Aortic smooth muscle cell (primary cell): ENCODE data around the gene ZBTB45. TPM values are rescaled to one million over a fixed set of nuclear protein-coding genes. Genes with fewer than 3 reads are reported as not detected.

ENCODE experiments used
- total RNA-seq: library from RNA; depleted of rRNA; stranded (reverse); fragments of >200 nt; gene quantifications from 2 replicates; pipeline ENCODE4 v1.2.3, GENCODE V29; 2014

Gene ZBTB45
- total RNA-seq, result 5.7 and 5.8 TPM in 2 replicates

GRCh38 chr19:58519355-58520256 is at the start of gene ZBTB45:
TSS of gene ZBTB45 (minus strand) at chr19:58519810. CDS start at chr19:58517673, 2,137 bp downstream.

GRCh38 chr19:58558066-58558622 is 38.5 kb upstream of the ZBTB45 start, which contains the start of gene UBE2M:
TSS of gene UBE2M (minus strand) at chr19:58558611. CDS start at chr19:58558381, 230 bp downstream.

GRCh38 chr19:58554494-58555368 is 35.1 kb upstream of the ZBTB45 start, which contains the start of gene CHMP2A:
TSS of gene CHMP2A (minus strand) at chr19:58555105. CDS start at chr19:58554212, 893 bp downstream.

GRCh38 chr19:58543826-58544590 is 24.4 kb upstream of the ZBTB45 start, which contains the start of gene TRIM28:
TSS of gene TRIM28 (plus strand) at chr19:58544064. CDS start at chr19:58544758, 694 bp downstream.

GRCh38 chr19:58511353-58512208 is 8.0 kb downstream of the ZBTB45 start, which contains the start of gene SLC27A5:
TSS of gene SLC27A5 (minus strand) at chr19:58511992. CDS start at chr19:58511955, 37 bp downstream.

GRCh38 chr19:58475714-58476497 is 43.7 kb downstream of the ZBTB45 start, which contains the start of gene ZNF446:
TSS of gene ZNF446 (plus strand) at chr19:58476352. CDS start at chr19:58477219, 867 bp downstream.

GRCh38 chr19:58466760-58467589 is 52.6 kb downstream of the ZBTB45 start, which contains the start of gene ZNF324:
TSS of gene ZNF324 (plus strand) at chr19:58467080. CDS start at chr19:58469186, 2,106 bp downstream.

Other genes starting within 250 kb of the ZBTB45 start
- 2.9 and 3.3 TPM in 2 replicates for gene ZNF8, start 240.9 kb downstream of the ZBTB45 start, total RNA-seq
- gene ERVK3-1, start 214.4 kb downstream of the ZBTB45 start, total RNA-seq, result 37.9 and 40.6 TPM in 2 replicates
- 1.8 and 2.2 TPM in 2 replicates for gene ZSCAN22, start 192.8 kb downstream of the ZBTB45 start, total RNA-seq
- 3.6 and 7.1 TPM in 2 replicates for gene A1BG, start 166.3 kb downstream of the ZBTB45 start, total RNA-seq
- 0.53 and 0.68 TPM in 2 replicates for gene ZNF497, start 157.1 kb downstream of the ZBTB45 start, total RNA-seq
- 1.1 and 1.3 TPM in 2 replicates for gene ZNF837, start 138.8 kb downstream of the ZBTB45 start, total RNA-seq
- gene RPS5, start 132.5 kb downstream of the ZBTB45 start, total RNA-seq, result 1,860 and 2,343 TPM in 2 replicates
- 0.12 and 0.26 TPM in 2 replicates for gene RNF225, start 124.2 kb downstream of the ZBTB45 start, total RNA-seq
- 12.3 and 17.6 TPM in 2 replicates for gene ZNF584, start 111.2 kb downstream of the ZBTB45 start, total RNA-seq
- gene ZNF132, start 79.7 kb downstream of the ZBTB45 start, total RNA-seq, result 9.5 and 10.3 TPM in 2 replicates
- 7.8 and 10.8 TPM in 2 replicates for gene ZNF324B, start 68.2 kb downstream of the ZBTB45 start, total RNA-seq
- gene ZNF324, start 52.7 kb downstream of the ZBTB45 start, total RNA-seq, result 9.6 and 13.6 TPM in 2 replicates
- 5.3 and 6.2 TPM in 2 replicates for gene ZNF446, start 43.5 kb downstream of the ZBTB45 start, total RNA-seq
- gene SLC27A5, start 7.8 kb downstream of the ZBTB45 start, total RNA-seq, result 12.5 and 14.5 TPM in 2 replicates
- gene TRIM28, start 24.3 kb upstream of the ZBTB45 start, total RNA-seq, result 241 and 323 TPM in 2 replicates
- gene CHMP2A, start 35.3 kb upstream of the ZBTB45 start, total RNA-seq, result 187 and 216 TPM in 2 replicates
- 64.0 and 95.3 TPM in 2 replicates for gene UBE2M, start 38.8 kb upstream of the ZBTB45 start, total RNA-seq
- 11.4 and 11.9 TPM in 2 replicates for gene MZF1, start 53.5 kb upstream of the ZBTB45 start, total RNA-seq